ENCODE results near the gene MYO1D.
"Not testable (repeated sequence)": the region's sequence is repeated elsewhere in the genome, so short reads cannot be mapped to it uniquely, and the experiment has no call there.

Gene MYO1D

DNA sequence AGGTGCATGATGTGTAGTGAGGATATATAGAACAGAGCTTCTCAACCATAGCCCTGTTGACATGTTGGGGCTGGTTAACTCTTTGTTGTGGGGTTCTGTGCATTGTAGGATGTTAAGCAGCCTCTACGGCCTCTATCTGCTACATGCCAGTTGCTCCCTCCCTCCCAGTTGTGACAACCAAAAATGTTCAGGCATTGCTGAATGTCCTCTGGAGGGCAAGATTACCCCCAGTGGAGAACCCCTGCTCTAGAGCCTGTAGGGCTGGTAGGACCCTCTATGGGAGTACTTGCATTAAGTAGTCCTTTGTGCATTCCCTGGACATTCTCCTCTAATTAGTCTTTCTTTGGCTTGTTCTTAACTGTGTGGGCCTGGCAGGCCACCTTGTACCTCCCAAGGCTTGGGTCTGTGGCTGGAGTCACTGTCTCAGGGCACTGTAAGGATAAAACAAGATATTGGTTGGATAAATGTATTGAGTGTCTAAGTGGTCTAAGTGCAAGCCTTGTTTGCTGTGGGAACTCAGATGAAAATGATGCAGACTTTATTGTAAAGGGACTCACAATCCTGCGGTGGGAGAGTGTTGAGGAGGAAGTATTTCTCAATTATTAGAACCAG lies 19.8 kb upstream of the MYO1D start:
- Histone ChIP-seq H3K4me1 (ENCODE audit: control insufficient read depth in 2 of 2, insufficient read depth in 1 of 2, low read depth in 1 of 2, low read length in 2 of 2) (no peaks in the 10 kb centered on the region), H3K36me3 (replicated peaks in 1 of 2; ENCODE audit: control insufficient read depth in 2 of 2, insufficient read depth in 2 of 2, low read length in 2 of 2) (no peaks in the 10 kb centered on the region), H2BK12ac (ENCODE audit: low read length) (no peak overlapping the region), H3K4me3 (ENCODE audit: low read length in 2 of 2) (no peak overlapping the region), H3K4me2 (ENCODE audit: insufficient read depth, low read length, poor library complexity, severe bottlenecking) (no peak overlapping the region), H3K27ac (replicated peaks; ENCODE audit: low read length) (no peak overlapping the region), H3K18ac (ENCODE audit: low read length) (no peak overlapping the region), H3K23ac (ENCODE audit: low read depth, low read length, poor library complexity) (no peak overlapping the region), H4K8ac (ENCODE audit: low read depth, low read length) (no peak overlapping the region), H3K9me3 (replicated peaks in 1 of 2; ENCODE audit: control insufficient read depth in 2 of 2, insufficient read depth in 1 of 2, low read depth in 1 of 2, low read length in 2 of 2) (no peaks in the 10 kb centered on the region), H4K91ac (ENCODE audit: low read depth, low read length, poor library complexity) (no peak overlapping the region), H3K79me1 (ENCODE audit: low read depth, low read length) (no peaks in the 10 kb centered on the region), H2BK5ac (ENCODE audit: low read length) (no peak overlapping the region), H2AFZ (ENCODE audit: low read length) (no peak overlapping the region), H2BK120ac (ENCODE audit: low read depth, low read length) (no peak overlapping the region), H3K9ac (ENCODE audit: low read depth, low read length, poor library complexity) (no peak overlapping the region), H3K4ac (ENCODE audit: low read length) (no peak overlapping the region), H2BK15ac (ENCODE audit: low read length) (no peak overlapping the region), H2AK5ac (ENCODE audit: low read depth, low read length) (no peak overlapping the region), H3K27me3 (ENCODE audit: control insufficient read depth in 3 of 3, insufficient read depth in 3 of 3, low read depth in 1 of 3, low read length in 3 of 3) (peaks cover 0 to 23% (median 0%) of the 10 kb centered on the region in 3 experiments), H3K14ac (ENCODE audit: low read length) (no peak overlapping the region)
- no peak for DNase-seq (ENCODE audit: low spot score)
- WGBS, 2 donors (ENCODE audit: extremely low coverage in 2 of 2, insufficient read length in 2 of 2, insufficient replicate concordance in 1 of 2) = no CpG with 5 or more reads among the region's 2 CpGs

GRCh38 chr17:32894245-32894644 lies 17.3 kb upstream of the MYO1D start:
- DNase-seq (ENCODE audit: low spot score) = no peak
- H3K4me3 ChIP-seq (ENCODE audit: low read length in 2 of 2) = no peak overlapping the region
- no peak overlapping the region for H3K27ac ChIP-seq (replicated peaks; ENCODE audit: low read length)

GRCh38 chr17:32887410-32887809 lies 10.5 kb upstream of the MYO1D start:
- not testable (repeated sequence) for H2BK12ac ChIP-seq (ENCODE audit: low read length); H3K4me2 ChIP-seq (ENCODE audit: insufficient read depth, low read length, poor library complexity, severe bottlenecking); H3K14ac ChIP-seq (ENCODE audit: low read length); H2AFZ ChIP-seq (ENCODE audit: low read length); H2BK5ac ChIP-seq (ENCODE audit: low read length); H3K9me3 ChIP-seq (replicated peaks in 1 of 2; ENCODE audit: control insufficient read depth in 2 of 2, insufficient read depth in 1 of 2, low read depth in 1 of 2, low read length in 2 of 2); H2AK5ac ChIP-seq (ENCODE audit: low read depth, low read length); H3K36me3 ChIP-seq (replicated peaks in 1 of 2; ENCODE audit: control insufficient read depth in 2 of 2, insufficient read depth in 2 of 2, low read length in 2 of 2); H3K4me3 ChIP-seq (ENCODE audit: low read length in 2 of 2); H2BK120ac ChIP-seq (ENCODE audit: low read depth, low read length); H3K27me3 ChIP-seq (ENCODE audit: control insufficient read depth in 3 of 3, insufficient read depth in 3 of 3, low read depth in 1 of 3, low read length in 3 of 3); H3K4me1 ChIP-seq (ENCODE audit: control insufficient read depth in 2 of 2, insufficient read depth in 1 of 2, low read depth in 1 of 2, low read length in 2 of 2); H3K27ac ChIP-seq (replicated peaks; ENCODE audit: low read length); H3K9ac ChIP-seq (ENCODE audit: low read depth, low read length, poor library complexity); H3K23ac ChIP-seq (ENCODE audit: low read depth, low read length, poor library complexity); H3K18ac ChIP-seq (ENCODE audit: low read length); H4K8ac ChIP-seq (ENCODE audit: low read depth, low read length); H3K4ac ChIP-seq (ENCODE audit: low read length); H2BK15ac ChIP-seq (ENCODE audit: low read length); H4K91ac ChIP-seq (ENCODE audit: low read depth, low read length, poor library complexity); H3K79me1 ChIP-seq (ENCODE audit: low read depth, low read length); DNase-seq (ENCODE audit: low spot score)
- no CpG with 5 or more reads among the region's 14 CpGs for WGBS, 2 donors (ENCODE audit: extremely low coverage in 2 of 2, insufficient read length in 2 of 2, insufficient replicate concordance in 1 of 2)

More at GRCh38 chr17:32894245-32894644, 17.3 kb upstream of the MYO1D start:
- Histone ChIP-seq H3K14ac (ENCODE audit: low read length) (no peak overlapping the region), H2AFZ (ENCODE audit: low read length) (no peak overlapping the region), H3K18ac (ENCODE audit: low read length) (no peak overlapping the region), H3K9me3 (replicated peaks in 1 of 2; ENCODE audit: control insufficient read depth in 2 of 2, insufficient read depth in 1 of 2, low read depth in 1 of 2, low read length in 2 of 2) (no peaks in the 10 kb centered on the region), H3K27me3 (ENCODE audit: control insufficient read depth in 3 of 3, insufficient read depth in 3 of 3, low read depth in 1 of 3, low read length in 3 of 3) (peaks cover 0 to 23% (median 0%) of the 10 kb centered on the region in 3 experiments), H3K36me3 (replicated peaks in 1 of 2; ENCODE audit: control insufficient read depth in 2 of 2, insufficient read depth in 2 of 2, low read length in 2 of 2) (no peaks in the 10 kb centered on the region), H2BK15ac (ENCODE audit: low read length) (no peak overlapping the region), H2BK120ac (ENCODE audit: low read depth, low read length) (no peak overlapping the region), H3K4me2 (ENCODE audit: insufficient read depth, low read length, poor library complexity, severe bottlenecking) (no peak overlapping the region), H2BK12ac (ENCODE audit: low read length) (no peak overlapping the region), H4K8ac (ENCODE audit: low read depth, low read length) (no peak overlapping the region), H2BK5ac (ENCODE audit: low read length) (no peak overlapping the region), H3K4ac (ENCODE audit: low read length) (no peak overlapping the region), H3K9ac (ENCODE audit: low read depth, low read length, poor library complexity) (no peak overlapping the region), H4K91ac (ENCODE audit: low read depth, low read length, poor library complexity) (no peak overlapping the region), H3K79me1 (ENCODE audit: low read depth, low read length) (no peaks in the 10 kb centered on the region), H3K4me1 (ENCODE audit: control insufficient read depth in 2 of 2, insufficient read depth in 1 of 2, low read depth in 1 of 2, low read length in 2 of 2) (no peaks in the 10 kb centered on the region), H3K23ac (ENCODE audit: low read depth, low read length, poor library complexity) (no peak overlapping the region), H2AK5ac (ENCODE audit: low read depth, low read length) (no peak overlapping the region)
- WGBS, 2 donors (ENCODE audit: extremely low coverage in 2 of 2, insufficient read length in 2 of 2, insufficient replicate concordance in 1 of 2) = no CpG with 5 or more reads among the region's 4 CpGs

GRCh38 chr17:32886951-32887350 lies 10.0 kb upstream of the MYO1D start:
- not testable (repeated sequence) for H2BK12ac ChIP-seq (ENCODE audit: low read length); H3K18ac ChIP-seq (ENCODE audit: low read length); H2AFZ ChIP-seq (ENCODE audit: low read length); H3K4me1 ChIP-seq (ENCODE audit: control insufficient read depth in 2 of 2, insufficient read depth in 1 of 2, low read depth in 1 of 2, low read length in 2 of 2); H3K9ac ChIP-seq (ENCODE audit: low read depth, low read length, poor library complexity); H3K36me3 ChIP-seq (replicated peaks in 1 of 2; ENCODE audit: control insufficient read depth in 2 of 2, insufficient read depth in 2 of 2, low read length in 2 of 2); H3K4me2 ChIP-seq (ENCODE audit: insufficient read depth, low read length, poor library complexity, severe bottlenecking); H4K91ac ChIP-seq (ENCODE audit: low read depth, low read length, poor library complexity); H3K14ac ChIP-seq (ENCODE audit: low read length); H3K4me3 ChIP-seq (ENCODE audit: low read length in 2 of 2); DNase-seq (ENCODE audit: low spot score); H4K8ac ChIP-seq (ENCODE audit: low read depth, low read length); H3K27ac ChIP-seq (replicated peaks; ENCODE audit: low read length); H2BK15ac ChIP-seq (ENCODE audit: low read length); H3K4ac ChIP-seq (ENCODE audit: low read length); H2BK120ac ChIP-seq (ENCODE audit: low read depth, low read length); H2AK5ac ChIP-seq (ENCODE audit: low read depth, low read length); H2BK5ac ChIP-seq (ENCODE audit: low read length); H3K9me3 ChIP-seq (replicated peaks in 1 of 2; ENCODE audit: control insufficient read depth in 2 of 2, insufficient read depth in 1 of 2, low read depth in 1 of 2, low read length in 2 of 2); H3K79me1 ChIP-seq (ENCODE audit: low read depth, low read length); H3K23ac ChIP-seq (ENCODE audit: low read depth, low read length, poor library complexity)
- peaks cover 0 to 10% (median 0%) of the 10 kb centered on the region in 3 experiments for H3K27me3 ChIP-seq (ENCODE audit: control insufficient read depth in 3 of 3, insufficient read depth in 3 of 3, low read depth in 1 of 3, low read length in 3 of 3)
- no CpG with 5 or more reads among the region's 16 CpGs for WGBS, 2 donors (ENCODE audit: extremely low coverage in 2 of 2, insufficient read length in 2 of 2, insufficient replicate concordance in 1 of 2)
